ENCODE data around the gene FOXO6.

FOXO6 gene

GRCh38 chr1:41319807-41320711 is 41.2 kb upstream of the FOXO6 start:
- Histone ChIP-seq H3K4me3 (ENCODE audit: low read depth, low read length) (no peak overlapping the region), H3K27me3 (replicated peaks) (peaks cover 10% of the 10 kb centered on the region), H3K27ac (no peak overlapping the region), H3K36me3 (replicated peaks) (no peaks in the 10 kb centered on the region)
- in situ Hi-C loops (cut with HindIII; ENCODE audit: low pct_ligation_motif_present, low sequenced_read_pairs) = no loop called here
- no peak for TF ChIP-seq CTCF (IDR thresholded peaks at IDR 0.05; ENCODE audit: low read depth, low read length, missing control alignments)
- no peak for DNase-seq

GRCh38 chr1:41320895-41321676 is 40.1 kb upstream of the FOXO6 start:
- TF ChIP-seq CTCF (IDR thresholded peaks at IDR 0.05; ENCODE audit: low read depth, low read length, missing control alignments) = no peak
- Histone ChIP-seq H3K27me3 (replicated peaks) (peaks cover 10% of the 10 kb centered on the region), H3K27ac (no peak overlapping the region), H3K36me3 (replicated peaks) (no peaks in the 10 kb centered on the region), H3K4me3 (ENCODE audit: low read depth, low read length) (no peak overlapping the region)
- in situ Hi-C loops (cut with HindIII; ENCODE audit: low pct_ligation_motif_present, low sequenced_read_pairs) = no loop called here
- DNase-seq = no peak

GRCh38 chr1:41322101-41322661 is 39.1 kb upstream of the FOXO6 start:
- no peak for DNase-seq
- in situ Hi-C loops (cut with HindIII; ENCODE audit: low pct_ligation_motif_present, low sequenced_read_pairs) = no loop called here
- no peak for TF ChIP-seq CTCF (IDR thresholded peaks at IDR 0.05; ENCODE audit: low read depth, low read length, missing control alignments)
- Histone ChIP-seq H3K27ac (no peak overlapping the region), H3K27me3 (replicated peaks) (peaks cover 10% of the 10 kb centered on the region), H3K36me3 (replicated peaks) (no peaks in the 10 kb centered on the region), H3K4me3 (ENCODE audit: low read depth, low read length) (no peak overlapping the region)

- no peak for DNase-seq
- no peaks in the 10 kb centered on the region for H3K36me3 ChIP-seq (replicated peaks)
- no peak overlapping the region for H3K4me3 ChIP-seq (ENCODE audit: low read depth, low read length)
- TF ChIP-seq CTCF (IDR thresholded peaks at IDR 0.05; ENCODE audit: low read depth, low read length, missing control alignments) = peak; percentile 65
- H3K27me3 ChIP-seq (replicated peaks) = peaks cover 10% of the 10 kb centered on the region
- no peak overlapping the region for H3K27ac ChIP-seq
- in situ Hi-C loops (cut with HindIII; ENCODE audit: low pct_ligation_motif_present, low sequenced_read_pairs) = no loop called here
Measured at GRCh38 chr1:41322835-41323234, 38.4 kb upstream of the FOXO6 start.

- no peaks in the 10 kb centered on the region for H3K36me3 ChIP-seq (replicated peaks)
- no peak overlapping the region for H3K4me3 ChIP-seq (ENCODE audit: low read depth, low read length)
- DNase-seq = no peak
- TF ChIP-seq CTCF (IDR thresholded peaks at IDR 0.05; ENCODE audit: low read depth, low read length, missing control alignments) = no peak
- in situ Hi-C loops (cut with HindIII; ENCODE audit: low pct_ligation_motif_present, low sequenced_read_pairs) = no loop called here
- no peak overlapping the region for H3K27ac ChIP-seq
- H3K27me3 ChIP-seq (replicated peaks) = peaks cover 10% of the 10 kb centered on the region
Measured at GRCh38 chr1:41323243-41323642, 38.0 kb upstream of the FOXO6 start.
